Upper lobe of left lung (tissue), 6 donors: Measurements from ENCODE around the gene TPRG1. TPM values are rescaled to one million over a fixed set of nuclear protein-coding genes. Genes with fewer than 3 reads are reported as not detected.

Experiments used
- ATAC-seq, 2 donors: fragments of 200-7000 bp; cut with Tn5 transposase; one replicate each; pipeline ENCODE4 v1.9.1; 2022; ENCODE audit warnings: mild to moderate bottlenecking in 2 of 2, moderate library complexity in 2 of 2; ENCODE audit not compliant: low FRiP score in 2 of 2
- DNase-seq, 2 donors: peaks; one replicate each; pipeline ENCODE4 v3.0.0-alpha.2; 2019 to 2020
- H3K27ac ChIP-seq, 4 donors: fragments of 200-600 bp; sonication (generic); one replicate each; pipeline ENCODE4 v1.5.1; 2016 to 2019
- H3K27me3 ChIP-seq, 4 donors: fragments of 200-600 bp; sonication (generic); one replicate each; pipeline ENCODE4 v1.5.1; 2017 to 2019
- H3K36me3 ChIP-seq, 4 donors: fragments of 200-600 bp; sonication (generic); one replicate each; pipeline ENCODE4 v1.5.1; 2016 to 2019
- H3K4me1 ChIP-seq, 4 donors: fragments of 200-600 bp; sonication (generic); one replicate each; pipeline ENCODE4 v1.5.1; 2018 to 2019
- H3K4me3 ChIP-seq, 4 donors: fragments of 200-600 bp; sonication (generic); one replicate each; pipeline ENCODE4 v1.5.1; 2017 to 2019; ENCODE audit warnings: mild to moderate bottlenecking in 2 of 4, moderate library complexity in 1 of 4
- H3K9me3 ChIP-seq, 4 donors: fragments of 200-600 bp; sonication (generic); one replicate each; pipeline ENCODE4 v1.5.1; 2018 to 2019
- EP300 ChIP-seq, 4 donors: sonication (generic); formaldehyde crosslinking; IDR thresholded peaks; one replicate each; pipeline ENCODE4 v1.5.1; 2017; ENCODE audit warnings: antibody characterized with exemption in 4 of 4, control low read depth in 2 of 4
- POLR2A ChIP-seq, 4 donors: fragments of 450-650 bp; IDR thresholded peaks; one replicate each; pipeline ENCODE4 v1.5.1; 2016 to 2017; ENCODE audit warnings: antibody characterized with exemption in 4 of 4, mild to moderate bottlenecking in 2 of 4
- POLR2AphosphoS5 ChIP-seq, 2 donors: sonication (generic); formaldehyde crosslinking; IDR thresholded peaks; one replicate each; pipeline ENCODE4 v1.5.1; 2017; ENCODE audit warnings: antibody characterized with exemption in 2 of 2
- WGBS, 2 donors: methylation state at CpG; one replicate each; pipeline ENCODE4 v1.1.5; 2017 to 2018; 5-methylcytosine and 5-hydroxymethylcytosine counted together
- total RNA-seq, 6 donors: library from RNA; depleted of rRNA in 4 of 6; stranded (reverse); fragments of >200 nt in 4 of 6; gene quantifications; one replicate each; pipeline versions ENCODE4 v1.1.0 to v1.2.1, GENCODE V29; 2016 to 2021
- TF ChIP-seq, protein P1 (sequence below), 6 experiments: fragments of 450-650 bp in 4 of 6; fragments of 200-600 bp in 2 of 6; sonication (generic) in 2 of 6; IDR thresholded peaks; one replicate each; pipeline ENCODE4 v1.5.1; 2016 to 2019; ENCODE audit warnings: antibody characterized with exemption in 6 of 6
- donor health status: DM: no; HTN: no; CAD: no; lungs with moderate emphysema.
- donor health status: DM: no; HTN: yes; CAD: no; lungs with severe emphysema.

TPRG1 gene
- total RNA-seq, 6 donors from 2014 or later, result 12.8 to 76.5 (median 25.9) TPM

DNA sequence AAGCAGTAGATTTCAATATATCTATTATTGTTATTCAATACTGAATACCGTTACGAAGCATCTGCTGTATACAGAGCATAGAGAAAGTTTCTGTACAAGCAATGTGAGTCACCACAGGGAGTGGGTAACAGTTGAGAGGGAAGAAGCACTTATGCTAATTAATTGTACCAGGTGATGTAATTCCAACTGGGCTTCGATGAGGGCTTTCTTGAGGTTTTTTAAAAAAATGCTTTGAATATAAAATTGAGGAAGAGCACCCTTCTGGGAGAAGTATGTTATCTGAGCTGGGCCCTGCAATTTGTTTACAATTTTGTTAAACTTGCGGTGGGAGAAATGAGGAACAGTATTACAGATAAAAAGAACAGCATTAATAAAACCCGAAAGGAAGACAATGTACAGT, 197.9 kb downstream of the TPRG1 start:
- no peaks in the 10 kb centered on the region for H3K36me3 ChIP-seq
- no peak for ATAC-seq
- H3K9me3 ChIP-seq, result no peaks in the 10 kb centered on the region
- H3K4me1 ChIP-seq, result no peaks in the 10 kb centered on the region
- DNase-seq, result no peak
- H3K27ac ChIP-seq, result no peak overlapping the region
- WGBS, 2 donors, result 71 to 82% methylated on average over 5 of the region's 5 CpGs
- H3K4me3 ChIP-seq, result no peak overlapping the region
- no peak for TF ChIP-seq EP300 (IDR thresholded peaks at IDR 0.05)
- TF ChIP-seq, protein P1, sequence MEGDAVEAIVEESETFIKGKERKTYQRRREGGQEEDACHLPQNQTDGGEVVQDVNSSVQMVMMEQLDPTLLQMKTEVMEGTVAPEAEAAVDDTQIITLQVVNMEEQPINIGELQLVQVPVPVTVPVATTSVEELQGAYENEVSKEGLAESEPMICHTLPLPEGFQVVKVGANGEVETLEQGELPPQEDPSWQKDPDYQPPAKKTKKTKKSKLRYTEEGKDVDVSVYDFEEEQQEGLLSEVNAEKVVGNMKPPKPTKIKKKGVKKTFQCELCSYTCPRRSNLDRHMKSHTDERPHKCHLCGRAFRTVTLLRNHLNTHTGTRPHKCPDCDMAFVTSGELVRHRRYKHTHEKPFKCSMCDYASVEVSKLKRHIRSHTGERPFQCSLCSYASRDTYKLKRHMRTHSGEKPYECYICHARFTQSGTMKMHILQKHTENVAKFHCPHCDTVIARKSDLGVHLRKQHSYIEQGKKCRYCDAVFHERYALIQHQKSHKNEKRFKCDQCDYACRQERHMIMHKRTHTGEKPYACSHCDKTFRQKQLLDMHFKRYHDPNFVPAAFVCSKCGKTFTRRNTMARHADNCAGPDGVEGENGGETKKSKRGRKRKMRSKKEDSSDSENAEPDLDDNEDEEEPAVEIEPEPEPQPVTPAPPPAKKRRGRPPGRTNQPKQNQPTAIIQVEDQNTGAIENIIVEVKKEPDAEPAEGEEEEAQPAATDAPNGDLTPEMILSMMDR (IDR thresholded peaks at IDR 0.05), result no peak
- TF ChIP-seq POLR2AphosphoS5 (IDR thresholded peaks at IDR 0.05), result no peak
- TF ChIP-seq POLR2A (IDR thresholded peaks at IDR 0.05), result no peak
- H3K27me3 ChIP-seq, result no peaks in the 10 kb centered on the region

- no peak overlapping the region for H3K4me3 ChIP-seq
- DNase-seq, result no peak
- H3K9me3 ChIP-seq, result no peaks in the 10 kb centered on the region
- no peak for ATAC-seq
- H3K4me1 ChIP-seq, result no peaks in the 10 kb centered on the region
- TF ChIP-seq, protein P1 (IDR thresholded peaks at IDR 0.05), result no peak
- TF ChIP-seq POLR2A (IDR thresholded peaks at IDR 0.05) (no peak), EP300 (IDR thresholded peaks at IDR 0.05) (no peak), POLR2AphosphoS5 (IDR thresholded peaks at IDR 0.05) (no peak)
- H3K27ac ChIP-seq, result no peak overlapping the region
- no peaks in the 10 kb centered on the region for H3K36me3 ChIP-seq
- WGBS, 2 donors, result 14 to 17% methylated on average over 3 of the region's 3 CpGs
- H3K27me3 ChIP-seq, result no peaks in the 10 kb centered on the region
Measured at GRCh38 chr3:189372243-189372642, 200.5 kb downstream of the TPRG1 start.
